Sigmoid colon (tissue), 7 donors: ENCODE data around the gene GLA. TPM values are rescaled to one million over a fixed set of nuclear protein-coding genes. Genes with fewer than 3 reads are reported as not detected.

ENCODE experiments used
- DNase-seq: peaks from one replicate; pipeline ENCODE4 v3.0.0-alpha.2; 2019
- H3K27ac ChIP-seq, 4 donors: fragments of 200-600 bp; sonication (generic); one replicate each; pipeline ENCODE4 v1.5.1; 2016 to 2019; ENCODE audit warnings: mild to moderate bottlenecking in 1 of 4
- H3K27me3 ChIP-seq, 3 donors: fragments of 200-600 bp; sonication (generic); one replicate each; pipeline ENCODE4 v1.5.1; 2019; ENCODE audit warnings: mild to moderate bottlenecking in 1 of 3
- H3K36me3 ChIP-seq, 4 donors: fragments of 200-600 bp; sonication (generic); one replicate each; pipeline ENCODE4 v1.5.1; 2016 to 2019
- H3K4me1 ChIP-seq, 4 donors: fragments of 200-600 bp; sonication (generic); one replicate each; pipeline ENCODE4 v1.5.1; 2017 to 2019
- H3K4me3 ChIP-seq, 4 donors: fragments of 200-600 bp; sonication (generic); one replicate each; pipeline ENCODE4 v1.5.1; 2017 to 2019; ENCODE audit warnings: mild to moderate bottlenecking in 2 of 4, moderate library complexity in 1 of 4
- H3K9me3 ChIP-seq, 4 donors: fragments of 200-600 bp in 3 of 4; sonication (generic) in 3 of 4; one replicate each; pipeline versions ENCODE4 v1.5.1 to v1.6.1; 2013 to 2019
- CTCF ChIP-seq, 4 experiments: fragments of 450-650 bp in 3 of 4; fragments of 200-600 bp in 1 of 4; IDR thresholded peaks; one replicate each; pipeline ENCODE4 v1.5.1; 2016 to 2019; ENCODE audit warnings: antibody characterized with exemption in 4 of 4, mild to moderate bottlenecking in 3 of 4, moderate library complexity in 2 of 4
- EP300 ChIP-seq, 4 donors: sonication (generic); formaldehyde crosslinking; IDR thresholded peaks; one replicate each; pipeline ENCODE4 v1.6.1; 2017; ENCODE audit warnings: antibody characterized with exemption in 4 of 4
- POLR2A ChIP-seq, 2 donors: fragments of 450-650 bp; IDR thresholded peaks; one replicate each; pipeline ENCODE4 v1.6.1; 2016; ENCODE audit warnings: antibody characterized with exemption in 2 of 2, mild to moderate bottlenecking in 2 of 2, moderate library complexity in 2 of 2
- POLR2AphosphoS5 ChIP-seq, 4 donors: sonication (generic); formaldehyde crosslinking; IDR thresholded peaks; one replicate each; pipeline ENCODE4 v1.6.1; 2017; ENCODE audit warnings: antibody characterized with exemption in 4 of 4
- WGBS, 2 donors: extraction: QIAGEN DNeasy Blood & Tissue Kit; methylation state at CpG; one replicate each; pipeline ENCODE4 v1.1.7; 2013; 5-methylcytosine and 5-hydroxymethylcytosine counted together
- intact Hi-C: fragments of 100-400 bp; cut with DNase I; formaldehyde crosslinking; loops from one replicate; pipeline ENCODE4 v1.15.1; 2023
- polyA plus RNA-seq, 3 donors: library from polyadenylated mRNA; stranded (reverse); fragments of 200-250 nt; gene quantifications; one replicate each; pipeline ENCODE4 v1.2.3, GENCODE V29; 2013
- total RNA-seq, 4 donors: library from RNA; depleted of rRNA; stranded (reverse); fragments of >200 nt; gene quantifications; one replicate each; pipeline ENCODE4 v1.1.0, GENCODE V29; 2016
- donor health status: healthy with polysubstance abuse.
- donor health status: Bipolar disorder and iron deficiency.
- donor health status: healthy.

GLA gene
- total and polyA plus RNA-seq, 7 donors: 6.0 to 24.0 (median 14.1) TPM

GRCh38 chrX:101383679-101384205, 24.0 kb downstream of the GLA start:
- Histone ChIP-seq H3K4me1 (no peaks in the 10 kb centered on the region), H3K9me3 (no peaks in the 10 kb centered on the region), H3K27ac (no peak overlapping the region), H3K36me3 (no peaks in the 10 kb centered on the region), H3K27me3 (no peaks in the 10 kb centered on the region), H3K4me3 (no peak overlapping the region)
- DNase-seq: no peak
- 38 to 73% methylated on average over 4 of the region's 4 CpGs for WGBS, 2 donors
- TF ChIP-seq CTCF (IDR thresholded peaks at IDR 0.05): no peak
- no peak for TF ChIP-seq EP300 (IDR thresholded peaks at IDR 0.05)
- TF ChIP-seq POLR2A (IDR thresholded peaks at IDR 0.05): no peak
- TF ChIP-seq POLR2AphosphoS5 (IDR thresholded peaks at IDR 0.05): no peak
- intact Hi-C loops: no loop called here

GRCh38 chrX:101377547-101377946, 30.2 kb downstream of the GLA start:
- no peak for DNase-seq
- Histone ChIP-seq H3K36me3 (no peaks in the 10 kb centered on the region), H3K27ac (no peak overlapping the region), H3K9me3 (no peaks in the 10 kb centered on the region), H3K27me3 (no peaks in the 10 kb centered on the region), H3K4me3 (no peak overlapping the region), H3K4me1 (no peaks in the 10 kb centered on the region)
- intact Hi-C loops: no loop called here
- 28 to 38% methylated on average over 1 of the region's 1 CpG for WGBS, 2 donors
- TF ChIP-seq CTCF (IDR thresholded peaks at IDR 0.05): no peak
- TF ChIP-seq POLR2AphosphoS5 (IDR thresholded peaks at IDR 0.05): no peak
- no peak for TF ChIP-seq EP300 (IDR thresholded peaks at IDR 0.05)
- TF ChIP-seq POLR2A (IDR thresholded peaks at IDR 0.05): no peak

- Histone ChIP-seq H3K27me3 (no peaks in the 10 kb centered on the region), H3K36me3 (no peaks in the 10 kb centered on the region), H3K9me3 (no peaks in the 10 kb centered on the region), H3K27ac (no peak overlapping the region), H3K4me3 (no peak overlapping the region), H3K4me1 (no peaks in the 10 kb centered on the region)
- intact Hi-C loops: no loop called here
- WGBS, 2 donors: 47 to 77% methylated on average over 3 of the region's 3 CpGs
- no peak for TF ChIP-seq EP300 (IDR thresholded peaks at IDR 0.05)
- no peak for TF ChIP-seq POLR2A (IDR thresholded peaks at IDR 0.05)
- no peak for TF ChIP-seq CTCF (IDR thresholded peaks at IDR 0.05)
- no peak for TF ChIP-seq POLR2AphosphoS5 (IDR thresholded peaks at IDR 0.05)
- no peak for DNase-seq
These were observed 36.7 kb downstream of the GLA start for GRCh38 chrX:101370888-101371504.

GRCh38 chrX:101369687-101370086, 38.0 kb downstream of the GLA start:
- no peaks in the 10 kb centered on the region for H3K27me3 ChIP-seq
- no peaks in the 10 kb centered on the region for H3K36me3 ChIP-seq
- DNase-seq: no peak
- no peak overlapping the region for H3K4me3 ChIP-seq
- H3K27ac ChIP-seq: no peak overlapping the region
- WGBS, 2 donors: 79 to 80% methylated on average over 6 of the region's 6 CpGs
- intact Hi-C loops: no loop called here
- no peaks in the 10 kb centered on the region for H3K9me3 ChIP-seq
- TF ChIP-seq POLR2AphosphoS5 (IDR thresholded peaks at IDR 0.05) (no peak), POLR2A (IDR thresholded peaks at IDR 0.05) (no peak), EP300 (IDR thresholded peaks at IDR 0.05) (no peak), CTCF (IDR thresholded peaks at IDR 0.05) (no peak)
- H3K4me1 ChIP-seq: no peaks in the 10 kb centered on the region

- Histone ChIP-seq H3K4me1 (no peaks in the 10 kb centered on the region), H3K36me3 (no peaks in the 10 kb centered on the region), H3K4me3 (no peak overlapping the region), H3K27ac (no peak overlapping the region), H3K9me3 (no peaks in the 10 kb centered on the region), H3K27me3 (no peaks in the 10 kb centered on the region)
- DNase-seq: no peak
- intact Hi-C loops: no loop called here
- TF ChIP-seq CTCF (IDR thresholded peaks at IDR 0.05): no peak
- TF ChIP-seq EP300 (IDR thresholded peaks at IDR 0.05): no peak
- TF ChIP-seq POLR2A (IDR thresholded peaks at IDR 0.05): no peak
- TF ChIP-seq POLR2AphosphoS5 (IDR thresholded peaks at IDR 0.05): no peak
These were observed 38.9 kb downstream of the GLA start for GRCh38 chrX:101368800-101369199.
